Breast epithelium (tissue), 4 donors: Measurements from ENCODE around the gene RNF141. TPM values are rescaled to one million over a fixed set of nuclear protein-coding genes. Genes with fewer than 3 reads are reported as not detected.

ENCODE experiments used
- DNase-seq, 2 donors: peaks; one replicate each; pipeline ENCODE4 v3.0.0-alpha.2; 2019; ENCODE audit warnings: low spot score in 2 of 2
- H3K27ac ChIP-seq, 2 donors: fragments of 200-600 bp; sonication (generic) in 1 of 2; one replicate each; pipeline ENCODE4 v1.5.1; 2016 to 2019; ENCODE audit warnings: mild to moderate bottlenecking in 1 of 2
- H3K27me3 ChIP-seq, 2 donors: fragments of 200-600 bp; sonication (generic) in 1 of 2; one replicate each; pipeline versions ENCODE4 v1.5.1 to v1.6.0; 2017 to 2019; ENCODE audit warnings: control low read depth in 1 of 2, mild to moderate bottlenecking in 1 of 2
- H3K36me3 ChIP-seq: fragments of 200-600 bp; one replicate; pipeline ENCODE4 v1.5.1; 2019
- H3K4me1 ChIP-seq, 2 donors: fragments of 200-600 bp; sonication (generic); one replicate each; pipeline ENCODE4 v1.5.1; 2016 to 2019; ENCODE audit warnings: control low read depth in 1 of 2
- H3K4me3 ChIP-seq, 3 donors: fragments of 200-600 bp; sonication (generic); 1 replicate in 2 of 3; 2 replicates in 1 of 3; pipeline ENCODE4 v1.5.1; 2016 to 2019; ENCODE audit warnings: mild to moderate bottlenecking in 3 of 3, moderate library complexity in 2 of 3
- H3K9me3 ChIP-seq, 2 donors: fragments of 200-600 bp; sonication (generic) in 1 of 2; one replicate each; pipeline ENCODE4 v1.5.1; 2016 to 2019; ENCODE audit warnings: control low read depth in 1 of 2
- POLR2A ChIP-seq: fragments of 450-650 bp; IDR thresholded peaks from one replicate; pipeline ENCODE4 v1.6.1; 2016; ENCODE audit warnings: antibody characterized with exemption, mild to moderate bottlenecking, moderate library complexity
- POLR2AphosphoS5 ChIP-seq, 3 donors: sonication (generic); formaldehyde crosslinking; IDR thresholded peaks; one replicate each; pipeline ENCODE4 v1.6.1; 2017; ENCODE audit warnings: antibody characterized with exemption in 3 of 3
- intact Hi-C: fragments of 100-400 bp; cut with DNase I; formaldehyde crosslinking; loops from one replicate; pipeline ENCODE4 v1.15.1; 2023; ENCODE audit warnings: low total_unique reads
- total RNA-seq, 3 donors: library from RNA; depleted of rRNA; stranded (reverse); fragments of >200 nt; gene quantifications; one replicate each; pipeline ENCODE4 v1.1.0, GENCODE V29; 2016
- TF ChIP-seq, protein P1 (sequence below), 3 donors: fragments of 450-650 bp; IDR thresholded peaks; one replicate each; pipeline ENCODE4 v1.5.1; 2016 to 2017; ENCODE audit warnings: antibody characterized with exemption in 3 of 3, mild to moderate bottlenecking in 3 of 3, moderate library complexity in 3 of 3

The RNF141 gene
- total RNA-seq, 3 donors from 2014 or later = 31.1 to 54.1 (median 45.8) TPM

DNA sequence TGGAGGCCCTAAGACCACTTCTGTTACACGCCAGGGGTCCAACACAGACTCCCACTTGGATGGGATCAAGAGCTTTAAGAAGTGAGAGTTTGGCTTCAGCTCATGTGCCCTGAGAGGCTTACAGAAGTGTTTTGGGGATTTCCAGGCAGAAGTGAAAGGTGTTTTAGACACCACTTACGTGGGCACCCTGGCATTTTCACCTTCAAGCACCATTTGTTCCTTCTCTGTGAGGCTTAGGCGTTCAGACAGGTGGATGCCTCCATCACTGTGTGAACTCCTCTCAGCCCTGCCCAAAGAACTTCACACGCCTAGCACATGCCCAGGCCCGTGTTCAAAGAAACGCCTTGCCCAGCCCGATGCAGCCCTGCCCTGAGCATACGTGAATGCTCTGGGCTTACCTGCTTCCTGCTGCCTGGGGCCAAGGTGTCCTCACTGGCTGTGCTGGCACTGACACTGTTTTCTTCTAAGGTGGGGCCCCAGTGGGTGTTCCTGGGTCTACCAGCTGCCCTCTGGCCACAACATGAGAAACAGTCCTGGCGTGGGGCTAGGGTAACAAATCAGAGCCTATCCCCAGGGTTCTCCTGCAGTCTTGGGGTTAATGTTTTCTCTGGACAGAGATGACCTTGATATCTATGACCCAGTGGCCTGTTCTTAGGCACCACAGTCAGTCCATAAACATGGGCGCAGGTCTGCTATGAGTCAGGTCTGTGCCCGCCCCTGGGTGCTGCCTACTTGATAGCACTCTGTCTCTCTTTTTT is 51.9 kb downstream of the RNF141 start:
- no peaks in the 10 kb centered on the region for H3K9me3 ChIP-seq
- intact Hi-C loops = no loop called here
- TF ChIP-seq POLR2A = no peak
- TF ChIP-seq POLR2AphosphoS5 (IDR thresholded peaks at IDR 0.05) = no peak
- TF ChIP-seq, protein P1, sequence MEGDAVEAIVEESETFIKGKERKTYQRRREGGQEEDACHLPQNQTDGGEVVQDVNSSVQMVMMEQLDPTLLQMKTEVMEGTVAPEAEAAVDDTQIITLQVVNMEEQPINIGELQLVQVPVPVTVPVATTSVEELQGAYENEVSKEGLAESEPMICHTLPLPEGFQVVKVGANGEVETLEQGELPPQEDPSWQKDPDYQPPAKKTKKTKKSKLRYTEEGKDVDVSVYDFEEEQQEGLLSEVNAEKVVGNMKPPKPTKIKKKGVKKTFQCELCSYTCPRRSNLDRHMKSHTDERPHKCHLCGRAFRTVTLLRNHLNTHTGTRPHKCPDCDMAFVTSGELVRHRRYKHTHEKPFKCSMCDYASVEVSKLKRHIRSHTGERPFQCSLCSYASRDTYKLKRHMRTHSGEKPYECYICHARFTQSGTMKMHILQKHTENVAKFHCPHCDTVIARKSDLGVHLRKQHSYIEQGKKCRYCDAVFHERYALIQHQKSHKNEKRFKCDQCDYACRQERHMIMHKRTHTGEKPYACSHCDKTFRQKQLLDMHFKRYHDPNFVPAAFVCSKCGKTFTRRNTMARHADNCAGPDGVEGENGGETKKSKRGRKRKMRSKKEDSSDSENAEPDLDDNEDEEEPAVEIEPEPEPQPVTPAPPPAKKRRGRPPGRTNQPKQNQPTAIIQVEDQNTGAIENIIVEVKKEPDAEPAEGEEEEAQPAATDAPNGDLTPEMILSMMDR (IDR thresholded peaks at IDR 0.05) = no peak
- no peaks in the 10 kb centered on the region for H3K36me3 ChIP-seq
- H3K27ac ChIP-seq = no peak overlapping the region
- H3K4me3 ChIP-seq = no peak overlapping the region
- H3K27me3 ChIP-seq = no peaks in the 10 kb centered on the region
- DNase-seq = peak in 1 of 2 donors; percentile 10
- no peaks in the 10 kb centered on the region for H3K4me1 ChIP-seq

GRCh38 chr11:10488121-10488933 is 52.7 kb downstream of the RNF141 start:
- no peak for TF ChIP-seq POLR2A
- TF ChIP-seq, protein P1 (IDR thresholded peaks at IDR 0.05) = no peak
- TF ChIP-seq POLR2AphosphoS5 (IDR thresholded peaks at IDR 0.05) = no peak
- H3K27ac ChIP-seq = no peak overlapping the region
- H3K4me3 ChIP-seq = no peak overlapping the region
- H3K36me3 ChIP-seq = no peaks in the 10 kb centered on the region
- DNase-seq = peak in 1 of 2 donors; percentile 33
- H3K9me3 ChIP-seq = no peaks in the 10 kb centered on the region
- no peaks in the 10 kb centered on the region for H3K27me3 ChIP-seq
- intact Hi-C loops = no loop called here
- no peaks in the 10 kb centered on the region for H3K4me1 ChIP-seq

DNA sequence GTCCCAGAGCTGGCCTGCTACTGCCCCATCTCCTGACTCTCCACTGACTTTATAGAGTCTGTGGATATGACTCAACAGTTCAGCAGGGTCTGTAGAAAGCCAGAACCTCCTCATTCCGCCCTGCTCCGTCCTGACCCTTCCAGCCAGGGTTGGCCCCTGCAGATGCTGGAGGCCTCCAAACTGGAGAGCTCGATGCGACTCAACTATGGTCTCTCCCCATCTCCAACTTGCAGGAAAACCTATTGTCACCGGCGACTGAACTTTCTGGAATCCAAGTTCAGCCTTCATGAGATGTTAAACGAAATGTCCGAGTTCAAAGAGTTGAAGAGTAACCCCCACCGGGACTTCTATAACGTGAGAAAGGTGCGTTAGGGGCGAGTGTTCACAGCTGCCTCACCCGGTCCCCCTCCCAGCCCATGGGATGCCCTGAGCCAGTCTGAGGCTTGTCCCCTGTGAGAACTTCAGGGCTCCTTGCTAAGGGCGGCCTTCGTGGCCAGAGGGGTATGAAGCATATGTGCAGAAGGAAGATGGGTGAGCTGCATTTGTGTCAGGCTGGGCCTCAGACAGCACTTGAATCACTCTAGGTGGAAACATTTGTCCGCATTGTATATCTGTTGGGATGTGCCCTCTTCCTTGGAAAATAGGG is 53.9 kb downstream of the RNF141 start:
- peak; percentile 6 to 30 for DNase-seq
- no peaks in the 10 kb centered on the region for H3K4me1 ChIP-seq
- intact Hi-C loops = no loop called here
- no peaks in the 10 kb centered on the region for H3K27me3 ChIP-seq
- H3K36me3 ChIP-seq = no peaks in the 10 kb centered on the region
- no peak overlapping the region for H3K27ac ChIP-seq
- H3K4me3 ChIP-seq = no peak overlapping the region
- H3K9me3 ChIP-seq = no peaks in the 10 kb centered on the region
- TF ChIP-seq POLR2A (no peak), POLR2AphosphoS5 (IDR thresholded peaks at IDR 0.05) (no peak)
- TF ChIP-seq, protein P1 (IDR thresholded peaks at IDR 0.05) = no peak

- intact Hi-C loops = no loop called here
- peak in 1 of 2 donors; percentile 27 for DNase-seq
Observed at GRCh38 chr11:10486161-10486840, 54.7 kb downstream of the RNF141 start.

More at GRCh38 chr11:10486161-10486840, 54.7 kb downstream of the RNF141 start:
- H3K9me3 ChIP-seq = no peaks in the 10 kb centered on the region
- no peak overlapping the region for H3K27ac ChIP-seq
- no peaks in the 10 kb centered on the region for H3K4me1 ChIP-seq
- no peaks in the 10 kb centered on the region for H3K27me3 ChIP-seq
- H3K36me3 ChIP-seq = no peaks in the 10 kb centered on the region
- TF ChIP-seq POLR2AphosphoS5 (IDR thresholded peaks at IDR 0.05) = no peak
- TF ChIP-seq, protein P1 (IDR thresholded peaks at IDR 0.05) = no peak
- TF ChIP-seq POLR2A = no peak
- no peak overlapping the region for H3K4me3 ChIP-seq
